Astrocyte (in vitro differentiated cells and primary cell): Measurements from ENCODE around the gene PSME3IP1. TPM values are rescaled to one million over a fixed set of nuclear protein-coding genes. Genes with fewer than 3 reads are reported as not detected.

ENCODE experiments used
- DNase-seq: peaks from one replicate; pipeline ENCODE4 v3.0.0-alpha.2; 2010; ENCODE audit warnings: low read depth
- FAIRE-seq: peaks from 2 replicates; lab custom pipeline; 2011; peaks lifted over from hg19 to GRCh38; lab: Jason Lieb, UNC
- H2AFZ ChIP-seq: 2 replicates; pipeline ENCODE4 v1.6.0; 2012; ENCODE audit warnings: low read depth, low read length, inconsistent platforms
- H3K27ac ChIP-seq: 2 replicates; pipeline ENCODE4 v1.5.1; 2011; ENCODE audit warnings: low read depth, low read length, inconsistent platforms
- H3K27me3 ChIP-seq: 2 replicates; pipeline ENCODE4 v1.6.0; 2011; ENCODE audit warnings: low read length, inconsistent platforms; ENCODE audit not compliant: insufficient read depth
- H3K36me3 ChIP-seq: 2 replicates; pipeline ENCODE4 v1.5.1; 2011; ENCODE audit warnings: low read length, inconsistent platforms; ENCODE audit not compliant: insufficient read depth
- H3K4me1 ChIP-seq: 2 replicates; pipeline ENCODE4 v1.5.1; 2011; ENCODE audit warnings: low read length, inconsistent platforms; ENCODE audit not compliant: insufficient read depth
- H3K4me2 ChIP-seq: 2 replicates; pipeline ENCODE4 v1.6.0; 2012; ENCODE audit warnings: low read length, inconsistent platforms
- H3K4me3 ChIP-seq: 2 replicates; pipeline ENCODE4 v1.5.1; 2011; ENCODE audit warnings: low read depth, mild to moderate bottlenecking, low read length, inconsistent platforms; ENCODE audit not compliant: insufficient read depth
- H3K79me2 ChIP-seq: 2 replicates; pipeline ENCODE4 v1.6.0; 2012; ENCODE audit warnings: mild to moderate bottlenecking, low read length, inconsistent platforms; ENCODE audit not compliant: insufficient read depth
- H3K9ac ChIP-seq: 2 replicates; pipeline ENCODE4 v1.6.0; 2012; ENCODE audit warnings: mild to moderate bottlenecking, low read length, inconsistent platforms
- H3K9me3 ChIP-seq: 2 replicates; pipeline ENCODE4 v1.5.1; 2012; ENCODE audit warnings: low read depth, mild to moderate bottlenecking, low read length, inconsistent platforms; ENCODE audit not compliant: insufficient read depth
- H4K20me1 ChIP-seq: 2 replicates; pipeline ENCODE4 v1.6.0; 2012; ENCODE audit warnings: low read length, inconsistent platforms; ENCODE audit not compliant: insufficient read depth
- H3K27ac Mint-ChIP-seq: one replicate; pipeline ENCODE4 v1.8.0; 2021; ENCODE audit warnings: mild to moderate bottlenecking, mixed read lengths; ENCODE audit not compliant: unreplicated experiment
- H3K27me3 Mint-ChIP-seq: one replicate; pipeline ENCODE4 v1.8.0; 2021; ENCODE audit warnings: low read depth, mixed read lengths; ENCODE audit not compliant: unreplicated experiment
- H3K36me3 Mint-ChIP-seq: one replicate; pipeline ENCODE4 v1.8.0; 2021; ENCODE audit warnings: low read depth, mixed read lengths; ENCODE audit not compliant: unreplicated experiment
- H3K4me1 Mint-ChIP-seq: one replicate; pipeline ENCODE4 v1.8.0; 2021; ENCODE audit warnings: low read depth, mixed read lengths; ENCODE audit not compliant: unreplicated experiment
- H3K4me3 Mint-ChIP-seq: one replicate; pipeline ENCODE4 v1.8.0; 2021; ENCODE audit warnings: mild to moderate bottlenecking, moderate library complexity, mixed read lengths; ENCODE audit not compliant: unreplicated experiment
- H3K9me3 Mint-ChIP-seq: one replicate; pipeline ENCODE4 v1.8.0; 2021; ENCODE audit warnings: mild to moderate bottlenecking, mixed read lengths; ENCODE audit not compliant: unreplicated experiment
- EZH2 ChIP-seq: IDR thresholded peaks from 2 replicates; pipeline ENCODE4 v1.6.1; 2012; ENCODE audit warnings: mild to moderate bottlenecking, low read length, inconsistent platforms; ENCODE audit not compliant: insufficient read depth
- total RNA-seq: library from RNA; stranded (reverse); gene quantifications from 2 replicates; pipeline ENCODE4 v1.2.1, GENCODE V29; 2021
- TF ChIP-seq, protein P1 (sequence below): IDR thresholded peaks from 2 replicates; pipeline ENCODE4 v1.5.1; 2011; ENCODE audit warnings: low read depth, mild to moderate bottlenecking, inconsistent platforms, low read length, moderate library complexity; ENCODE audit not compliant: insufficient read depth

The PSME3IP1 gene
- total RNA-seq, 1 donor from 2014 or later, result 78.8 TPM

DNA sequence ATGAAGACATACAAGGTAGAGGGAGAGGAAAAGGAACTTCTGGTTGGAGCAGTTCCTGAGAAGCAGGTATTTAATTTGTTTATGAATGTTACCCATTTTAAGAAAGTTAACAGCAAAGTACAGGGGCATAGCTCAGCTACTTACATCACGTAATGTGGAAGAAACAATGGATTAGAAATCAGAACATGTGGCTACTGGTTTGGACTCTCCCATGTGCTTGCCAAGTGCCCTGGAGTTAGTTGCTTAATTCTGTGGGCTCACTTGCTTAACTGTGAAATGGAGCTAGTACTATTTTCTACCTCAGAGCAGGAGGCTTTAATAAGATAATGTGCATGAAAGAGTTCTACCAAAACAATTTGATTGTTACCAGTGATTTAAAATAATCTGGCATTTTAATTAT, 27.6 kb upstream of the PSME3IP1 start:
- peaks cover 6% of the 10 kb centered on the region for H4K20me1 ChIP-seq
- H2AFZ ChIP-seq, result no peak overlapping the region
- H3K4me1 Mint-ChIP-seq, result no peaks in the 10 kb centered on the region
- peaks cover 49% of the 10 kb centered on the region for H3K36me3 ChIP-seq
- no peaks in the 10 kb centered on the region for H3K27me3 ChIP-seq
- H3K27ac ChIP-seq, result no peak overlapping the region
- H3K4me3 ChIP-seq, result no peak overlapping the region
- H3K27me3 Mint-ChIP-seq, result no peaks in the 10 kb centered on the region
- H3K9me3 ChIP-seq, result peaks cover 10% of the 10 kb centered on the region
- H3K4me2 ChIP-seq, result no peak overlapping the region
- no peak for FAIRE-seq
- TF ChIP-seq, protein P1, sequence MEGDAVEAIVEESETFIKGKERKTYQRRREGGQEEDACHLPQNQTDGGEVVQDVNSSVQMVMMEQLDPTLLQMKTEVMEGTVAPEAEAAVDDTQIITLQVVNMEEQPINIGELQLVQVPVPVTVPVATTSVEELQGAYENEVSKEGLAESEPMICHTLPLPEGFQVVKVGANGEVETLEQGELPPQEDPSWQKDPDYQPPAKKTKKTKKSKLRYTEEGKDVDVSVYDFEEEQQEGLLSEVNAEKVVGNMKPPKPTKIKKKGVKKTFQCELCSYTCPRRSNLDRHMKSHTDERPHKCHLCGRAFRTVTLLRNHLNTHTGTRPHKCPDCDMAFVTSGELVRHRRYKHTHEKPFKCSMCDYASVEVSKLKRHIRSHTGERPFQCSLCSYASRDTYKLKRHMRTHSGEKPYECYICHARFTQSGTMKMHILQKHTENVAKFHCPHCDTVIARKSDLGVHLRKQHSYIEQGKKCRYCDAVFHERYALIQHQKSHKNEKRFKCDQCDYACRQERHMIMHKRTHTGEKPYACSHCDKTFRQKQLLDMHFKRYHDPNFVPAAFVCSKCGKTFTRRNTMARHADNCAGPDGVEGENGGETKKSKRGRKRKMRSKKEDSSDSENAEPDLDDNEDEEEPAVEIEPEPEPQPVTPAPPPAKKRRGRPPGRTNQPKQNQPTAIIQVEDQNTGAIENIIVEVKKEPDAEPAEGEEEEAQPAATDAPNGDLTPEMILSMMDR, result no peak
- TF ChIP-seq EZH2, result no peak
- H3K4me3 Mint-ChIP-seq, result no peak overlapping the region
- H3K4me1 ChIP-seq, result no peaks in the 10 kb centered on the region
- DNase-seq, result no peak
- H3K9ac ChIP-seq, result no peak overlapping the region
- no peaks in the 10 kb centered on the region for H3K79me2 ChIP-seq
- no peak overlapping the region for H3K27ac Mint-ChIP-seq
- peaks cover 55% of the 10 kb centered on the region for H3K36me3 Mint-ChIP-seq
- H3K9me3 Mint-ChIP-seq, result peaks cover 21% of the 10 kb centered on the region

DNA sequence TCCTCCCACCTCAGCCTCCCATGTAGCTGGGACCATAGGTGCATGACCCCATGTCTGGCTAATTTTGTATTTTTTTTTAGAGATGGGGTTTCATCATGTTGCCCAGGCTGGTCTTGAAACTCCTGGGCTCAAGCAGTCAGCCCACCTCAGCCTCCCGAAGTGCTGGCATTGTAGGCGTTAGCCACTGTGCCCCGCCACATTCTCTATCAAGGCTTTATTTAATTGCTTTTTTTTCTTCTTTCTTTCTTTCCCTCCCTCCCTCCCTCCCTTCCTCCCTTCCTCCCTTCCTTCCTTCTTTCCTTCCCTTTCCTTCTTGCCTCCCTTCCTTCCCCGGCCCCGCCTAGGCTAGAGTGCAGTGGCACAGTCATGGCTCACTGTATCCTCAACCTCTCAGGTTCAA, 23.9 kb upstream of the PSME3IP1 start:
- FAIRE-seq, result no peak
- peaks cover 50% of the 10 kb centered on the region for H3K36me3 ChIP-seq
- H3K36me3 Mint-ChIP-seq, result peaks cover 40% of the 10 kb centered on the region

DNA sequence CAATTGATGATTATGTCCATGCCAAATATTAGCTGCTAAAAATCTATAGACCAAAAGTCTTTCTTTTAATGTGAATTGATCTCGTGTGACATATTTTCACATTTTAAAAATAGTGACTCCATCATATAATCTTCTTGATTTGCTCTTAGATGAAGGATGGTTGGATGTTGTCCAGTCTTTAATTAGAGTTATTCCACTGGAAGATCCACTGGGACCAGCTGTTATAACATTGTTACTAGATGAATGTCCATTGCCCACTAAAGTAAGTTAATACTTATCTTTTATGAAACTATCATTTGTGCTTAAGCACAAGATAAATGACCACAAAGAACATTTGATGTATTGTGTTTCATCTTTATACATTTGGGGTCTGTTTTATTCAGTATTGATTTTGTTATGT, 23.1 kb upstream of the PSME3IP1 start:
- Histone ChIP-seq H2AFZ (no peak overlapping the region), H3K4me1 (no peaks in the 10 kb centered on the region), H3K4me3 (no peak overlapping the region), H4K20me1 (peaks cover 27% of the 10 kb centered on the region), H3K9me3 (no peaks in the 10 kb centered on the region), H3K79me2 (peaks cover 34% of the 10 kb centered on the region), H3K9ac (no peak overlapping the region), H3K27ac (no peak overlapping the region), H3K36me3 (peaks cover 48% of the 10 kb centered on the region), H3K4me2 (no peak overlapping the region), H3K27me3 (no peaks in the 10 kb centered on the region)
- DNase-seq (no peak), FAIRE-seq (no peak)
- peaks cover 36% of the 10 kb centered on the region for H3K36me3 Mint-ChIP-seq
- TF ChIP-seq, protein P1, result no peak
- no peak for TF ChIP-seq EZH2
- no peak overlapping the region for H3K27ac Mint-ChIP-seq
- H3K4me1 Mint-ChIP-seq, result no peaks in the 10 kb centered on the region
- H3K9me3 Mint-ChIP-seq, result no peaks in the 10 kb centered on the region
- no peak overlapping the region for H3K4me3 Mint-ChIP-seq
- no peaks in the 10 kb centered on the region for H3K27me3 Mint-ChIP-seq

More for the DNA sequence above, 23.9 kb upstream of the PSME3IP1 start:
- no peak for DNase-seq
- H3K27me3 Mint-ChIP-seq, result no peaks in the 10 kb centered on the region
- H3K27ac ChIP-seq, result no peak overlapping the region
- peaks cover 22% of the 10 kb centered on the region for H4K20me1 ChIP-seq
- H3K9ac ChIP-seq, result no peak overlapping the region
- peaks cover under 1% of the 10 kb centered on the region for H3K9me3 Mint-ChIP-seq
- H3K27ac Mint-ChIP-seq, result no peak overlapping the region
- no peak overlapping the region for H2AFZ ChIP-seq
- TF ChIP-seq, protein P1, result no peak
- no peak for TF ChIP-seq EZH2
- no peaks in the 10 kb centered on the region for H3K27me3 ChIP-seq
- H3K4me1 ChIP-seq, result no peaks in the 10 kb centered on the region
- no peak overlapping the region for H3K4me2 ChIP-seq
- no peaks in the 10 kb centered on the region for H3K9me3 ChIP-seq
- H3K4me3 Mint-ChIP-seq, result no peak overlapping the region
- H3K4me3 ChIP-seq, result no peak overlapping the region
- no peaks in the 10 kb centered on the region for H3K4me1 Mint-ChIP-seq
- H3K79me2 ChIP-seq, result peaks cover 25% of the 10 kb centered on the region
